Breast epithelium (tissue), 4 donors: ENCODE data around the gene GPR21. TPM values are rescaled to one million over a fixed set of nuclear protein-coding genes. Genes with fewer than 3 reads are reported as not detected.
A peak's percentile ranks its signal among the peaks of the same experiment; 100 is the strongest.

Experiments
- DNase-seq, 2 donors: peaks; one replicate each; pipeline ENCODE4 v3.0.0-alpha.2; 2019; ENCODE audit warnings: low spot score in 2 of 2
- H3K27ac ChIP-seq, 2 donors: fragments of 200-600 bp; sonication (generic) in 1 of 2; one replicate each; pipeline ENCODE4 v1.5.1; 2016 to 2019; ENCODE audit warnings: mild to moderate bottlenecking in 1 of 2
- H3K27me3 ChIP-seq, 2 donors: fragments of 200-600 bp; sonication (generic) in 1 of 2; one replicate each; pipeline versions ENCODE4 v1.5.1 to v1.6.0; 2017 to 2019; ENCODE audit warnings: control low read depth in 1 of 2, mild to moderate bottlenecking in 1 of 2
- H3K36me3 ChIP-seq: fragments of 200-600 bp; one replicate; pipeline ENCODE4 v1.5.1; 2019
- H3K4me1 ChIP-seq, 2 donors: fragments of 200-600 bp; sonication (generic); one replicate each; pipeline ENCODE4 v1.5.1; 2016 to 2019; ENCODE audit warnings: control low read depth in 1 of 2
- H3K4me3 ChIP-seq, 3 donors: fragments of 200-600 bp; sonication (generic); 1 replicate in 2 of 3; 2 replicates in 1 of 3; pipeline ENCODE4 v1.5.1; 2016 to 2019; ENCODE audit warnings: mild to moderate bottlenecking in 3 of 3, moderate library complexity in 2 of 3
- H3K9me3 ChIP-seq, 2 donors: fragments of 200-600 bp; sonication (generic) in 1 of 2; one replicate each; pipeline ENCODE4 v1.5.1; 2016 to 2019; ENCODE audit warnings: control low read depth in 1 of 2
- CTCF ChIP-seq, 3 donors: fragments of 450-650 bp; IDR thresholded peaks; one replicate each; pipeline ENCODE4 v1.5.1; 2016 to 2017; ENCODE audit warnings: antibody characterized with exemption in 3 of 3, mild to moderate bottlenecking in 3 of 3, moderate library complexity in 3 of 3
- POLR2A ChIP-seq: fragments of 450-650 bp; IDR thresholded peaks from one replicate; pipeline ENCODE4 v1.6.1; 2016; ENCODE audit warnings: antibody characterized with exemption, mild to moderate bottlenecking, moderate library complexity
- POLR2AphosphoS5 ChIP-seq, 3 donors: sonication (generic); formaldehyde crosslinking; IDR thresholded peaks; one replicate each; pipeline ENCODE4 v1.6.1; 2017; ENCODE audit warnings: antibody characterized with exemption in 3 of 3
- intact Hi-C: fragments of 100-400 bp; cut with DNase I; formaldehyde crosslinking; loops from one replicate; pipeline ENCODE4 v1.15.1; 2023; ENCODE audit warnings: low total_unique reads
- total RNA-seq, 3 donors: library from RNA; depleted of rRNA; stranded (reverse); fragments of >200 nt; gene quantifications; one replicate each; pipeline ENCODE4 v1.1.0, GENCODE V29; 2016

The GPR21 gene
- total RNA-seq, 3 donors from 2014 or later = 3.3 to 6.7 TPM; not detected in 1

- H3K4me3 ChIP-seq = no peak overlapping the region
- peaks cover 4% of the 10 kb centered on the region for H3K36me3 ChIP-seq
- H3K27me3 ChIP-seq = no peaks in the 10 kb centered on the region
- no peaks in the 10 kb centered on the region for H3K9me3 ChIP-seq
- intact Hi-C loops = no loop called here
- TF ChIP-seq CTCF (IDR thresholded peaks at IDR 0.05) = no peak
- DNase-seq = no peak
- no peaks in the 10 kb centered on the region for H3K4me1 ChIP-seq
- H3K27ac ChIP-seq = no peak overlapping the region
Measured at GRCh38 chr9:122996586-122996985, 36.9 kb upstream of the GPR21 start.

- Histone ChIP-seq H3K36me3 (peaks cover 4% of the 10 kb centered on the region), H3K4me3 (no peak overlapping the region), H3K9me3 (no peaks in the 10 kb centered on the region), H3K27ac (no peak overlapping the region), H3K4me1 (no peaks in the 10 kb centered on the region), H3K27me3 (no peaks in the 10 kb centered on the region)
- intact Hi-C loops = no loop called here
- no peak for TF ChIP-seq CTCF (IDR thresholded peaks at IDR 0.05)
- TF ChIP-seq POLR2A = no peak
- TF ChIP-seq POLR2AphosphoS5 (IDR thresholded peaks at IDR 0.05) = no peak
- DNase-seq = no peak
Measured at GRCh38 chr9:122998448-122998847, 35.0 kb upstream of the GPR21 start.

GRCh38 chr9:123000371-123001068 lies 32.9 kb upstream of the GPR21 start:
- intact Hi-C loops = no loop called here
- no peak overlapping the region for H3K27ac ChIP-seq
- peaks cover 4% of the 10 kb centered on the region for H3K36me3 ChIP-seq

GRCh38 chr9:123002754-123003153 lies 30.7 kb upstream of the GPR21 start:
- Histone ChIP-seq H3K4me1 (no peaks in the 10 kb centered on the region), H3K27ac (peak overlapping the region in 1 of 2 donors; percentile 4), H3K9me3 (no peaks in the 10 kb centered on the region), H3K36me3 (peaks cover 4% of the 10 kb centered on the region), H3K27me3 (no peaks in the 10 kb centered on the region), H3K4me3 (no peak overlapping the region)
- intact Hi-C loops = no loop called here
- no peak for DNase-seq
- TF ChIP-seq POLR2AphosphoS5 (IDR thresholded peaks at IDR 0.05) (no peak), CTCF (IDR thresholded peaks at IDR 0.05) (no peak), POLR2A (no peak)

More at GRCh38 chr9:123000371-123001068, 32.9 kb upstream of the GPR21 start:
- no peaks in the 10 kb centered on the region for H3K4me1 ChIP-seq
- no peaks in the 10 kb centered on the region for H3K27me3 ChIP-seq
- H3K4me3 ChIP-seq = no peak overlapping the region
- no peak for DNase-seq
- TF ChIP-seq POLR2A (no peak), POLR2AphosphoS5 (IDR thresholded peaks at IDR 0.05) (no peak), CTCF (IDR thresholded peaks at IDR 0.05) (no peak)
- no peaks in the 10 kb centered on the region for H3K9me3 ChIP-seq

GRCh38 chr9:123003466-123003865 lies 30.0 kb upstream of the GPR21 start:
- H3K4me1 ChIP-seq = no peaks in the 10 kb centered on the region
- TF ChIP-seq POLR2A = no peak
- no peak for TF ChIP-seq POLR2AphosphoS5 (IDR thresholded peaks at IDR 0.05)
- TF ChIP-seq CTCF (IDR thresholded peaks at IDR 0.05) = no peak
- intact Hi-C loops = no loop called here
- H3K27ac ChIP-seq = no peak overlapping the region
- H3K4me3 ChIP-seq = no peak overlapping the region
- no peaks in the 10 kb centered on the region for H3K27me3 ChIP-seq
- peaks cover 4% of the 10 kb centered on the region for H3K36me3 ChIP-seq
- no peak for DNase-seq
- no peaks in the 10 kb centered on the region for H3K9me3 ChIP-seq
